NOMO-1 treated with dmso at 0.1 percent for 144 hours (cell line): ENCODE data around the gene RARRES2.

Experiments
- DNase-seq: peaks from one replicate; lab custom pipeline; 2025; ENCODE audit not compliant: unreplicated experiment; lab: John Stamatoyannopoulos, UW

The RARRES2 gene

DNA sequence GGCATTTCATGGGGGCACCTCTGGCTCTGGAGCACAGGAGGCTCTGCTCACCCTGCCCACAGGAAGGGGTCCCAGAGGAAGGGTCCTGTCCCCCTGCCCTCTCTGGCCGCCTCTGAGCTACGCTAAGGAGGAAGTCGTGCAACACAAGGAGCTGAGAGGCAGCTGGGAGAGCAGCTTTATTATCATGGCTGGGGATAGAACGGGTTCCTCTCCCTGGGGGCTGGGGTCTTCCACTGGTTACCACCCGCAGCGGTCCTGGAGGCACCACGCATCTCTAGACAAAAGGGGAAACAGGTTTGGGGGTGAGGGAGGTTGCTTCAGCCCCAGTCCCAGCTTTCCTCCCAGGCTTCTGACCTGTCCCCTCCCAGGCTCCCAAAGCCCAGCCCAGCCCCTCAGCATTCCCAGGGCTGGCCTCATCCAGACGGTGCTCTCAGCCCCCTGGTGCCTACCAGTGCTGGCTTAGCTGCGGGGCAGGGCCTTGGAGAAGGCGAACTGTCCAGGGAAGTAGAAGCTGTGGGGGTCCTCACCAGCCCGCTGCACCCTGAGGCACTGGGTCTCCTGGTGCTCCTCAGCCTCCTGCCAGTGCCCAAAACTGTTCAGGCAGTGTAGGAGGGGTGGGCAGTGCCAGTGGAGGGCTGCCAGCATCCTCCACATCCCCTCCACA is 3.1 kb downstream of the RARRES2 start:
- DNase-seq, result no peak

DNA sequence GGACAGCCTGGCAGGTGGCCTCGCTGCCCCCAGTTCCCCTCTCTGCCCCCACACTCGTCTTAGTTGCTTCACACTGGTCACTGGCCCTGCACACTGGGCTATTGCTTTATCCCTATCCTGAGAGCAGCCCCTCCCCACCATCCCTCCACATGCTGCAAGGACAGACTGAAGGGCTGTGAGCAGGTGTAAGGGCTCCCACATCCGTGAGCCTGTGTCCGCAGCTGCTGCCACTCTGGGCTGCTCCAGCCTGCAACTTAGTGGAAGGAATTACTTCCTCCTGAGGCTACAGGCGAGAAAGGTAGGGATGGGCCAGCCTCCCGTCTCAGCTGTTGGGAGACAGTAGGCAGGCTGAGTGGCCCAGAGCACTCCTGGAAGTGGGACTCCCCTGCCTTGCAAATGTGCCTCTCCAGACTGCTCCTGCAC is 3.8 kb downstream of the RARRES2 start:
- DNase-seq, result no peak

DNA sequence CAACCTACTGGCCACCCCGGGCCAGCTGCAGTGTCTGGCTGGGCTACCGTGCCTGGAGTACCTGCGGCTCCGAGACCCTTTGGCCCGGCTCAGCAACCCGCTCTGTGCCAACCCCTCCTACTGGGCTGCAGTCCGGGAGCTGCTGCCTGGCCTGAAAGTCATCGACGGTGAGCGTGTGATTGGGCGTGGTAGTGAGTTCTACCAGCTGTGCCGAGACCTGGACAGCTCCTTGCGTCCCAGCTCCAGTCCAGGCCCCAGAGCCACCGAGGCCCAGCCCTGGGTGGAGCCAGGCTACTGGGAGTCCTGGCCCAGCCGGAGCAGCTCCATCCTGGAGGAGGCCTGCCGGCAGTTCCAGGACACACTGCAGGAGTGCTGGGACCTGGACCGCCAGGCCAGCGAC is 4.2 kb downstream of the RARRES2 start:
- DNase-seq, result no peak

DNA sequence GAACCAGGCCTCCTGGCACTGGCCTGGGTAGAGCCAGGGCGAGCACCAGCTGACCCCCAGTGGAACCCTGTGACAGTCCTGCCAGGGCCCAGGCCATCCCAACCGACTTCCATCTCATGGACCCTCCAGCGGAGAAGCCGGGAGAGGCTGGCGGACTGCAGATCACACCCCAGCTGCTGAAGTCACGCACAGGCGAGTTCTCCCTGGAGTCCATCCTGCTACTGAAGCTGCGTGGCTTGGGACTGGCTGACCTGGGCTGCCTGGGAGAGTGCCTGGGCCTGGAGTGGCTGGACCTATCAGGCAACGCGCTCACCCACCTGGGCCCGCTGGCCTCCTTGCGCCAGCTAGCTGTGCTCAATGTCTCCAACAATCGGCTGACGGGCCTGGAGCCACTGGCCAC is 4.7 kb downstream of the RARRES2 start:
- no peak for DNase-seq

DNA sequence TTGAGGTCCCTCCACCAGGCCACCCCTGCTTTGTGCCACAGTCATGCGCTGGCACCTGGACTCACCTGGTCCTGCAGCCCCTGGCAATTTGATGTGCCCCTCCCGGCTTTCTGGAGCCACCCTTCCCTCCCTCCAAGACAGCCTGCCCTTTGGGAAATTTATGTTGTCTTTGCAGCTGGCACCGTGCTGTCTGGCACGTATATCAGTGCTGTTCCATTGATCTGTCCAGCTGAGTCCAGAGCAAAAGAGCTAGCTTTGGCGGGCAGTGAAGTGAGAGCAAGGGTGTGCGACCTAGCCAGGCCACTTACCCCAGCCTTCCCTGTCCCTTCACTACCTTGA is 5.7 kb downstream of the RARRES2 start:
- no peak for DNase-seq

DNA sequence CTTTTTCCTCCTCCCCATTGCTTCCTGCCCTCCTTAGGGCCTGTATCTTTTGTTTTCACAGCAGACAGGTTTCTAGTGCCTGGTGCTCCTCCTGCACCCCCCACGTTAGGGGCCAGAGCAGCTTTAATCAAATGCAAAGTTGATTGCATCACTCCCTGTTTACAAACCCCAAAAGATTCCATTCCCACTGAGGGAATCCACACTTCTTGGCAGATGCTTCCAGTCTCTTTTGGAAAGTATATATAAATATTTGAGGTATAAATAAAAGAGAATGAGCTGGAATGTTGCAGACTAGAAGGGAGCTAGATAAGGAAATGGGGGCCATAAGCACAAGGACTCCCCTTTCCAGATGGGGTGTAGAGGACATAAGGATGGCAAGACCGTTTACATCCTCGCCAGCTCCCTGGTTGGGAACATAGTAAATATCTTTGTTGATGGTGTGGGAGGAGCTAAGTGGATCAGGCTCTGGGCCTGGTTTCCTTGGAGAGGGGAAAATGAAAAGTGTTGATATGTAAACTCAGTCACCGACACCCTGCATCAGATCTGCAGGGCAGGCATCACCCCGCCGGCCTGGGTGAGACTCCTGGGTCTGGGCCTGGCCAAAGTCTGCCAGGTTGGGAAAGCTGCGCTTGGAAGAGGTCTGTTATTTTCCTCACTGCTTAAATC is 6.2 kb downstream of the RARRES2 start:
- no peak for DNase-seq

DNA sequence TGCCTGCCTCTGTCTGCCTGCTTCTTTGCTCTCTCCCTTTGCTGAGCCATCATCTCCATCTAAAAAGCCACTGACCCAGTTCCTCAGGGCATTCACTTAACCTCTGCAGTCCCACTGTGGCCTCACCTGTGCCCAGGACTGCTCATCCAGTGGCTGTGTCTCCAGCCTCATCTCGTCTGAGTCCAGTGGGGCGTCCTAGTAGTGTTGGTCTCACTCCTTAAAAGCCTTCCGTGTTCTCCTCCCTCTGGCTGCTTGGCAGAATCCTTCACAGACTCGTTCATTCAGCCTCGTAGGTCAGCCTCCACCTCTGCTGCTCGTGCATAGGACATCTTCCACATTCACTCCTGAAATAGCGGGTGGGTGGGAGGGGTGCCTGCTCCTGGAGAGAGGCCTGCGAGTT is 7.3 kb downstream of the RARRES2 start:
- no peak for DNase-seq

DNA sequence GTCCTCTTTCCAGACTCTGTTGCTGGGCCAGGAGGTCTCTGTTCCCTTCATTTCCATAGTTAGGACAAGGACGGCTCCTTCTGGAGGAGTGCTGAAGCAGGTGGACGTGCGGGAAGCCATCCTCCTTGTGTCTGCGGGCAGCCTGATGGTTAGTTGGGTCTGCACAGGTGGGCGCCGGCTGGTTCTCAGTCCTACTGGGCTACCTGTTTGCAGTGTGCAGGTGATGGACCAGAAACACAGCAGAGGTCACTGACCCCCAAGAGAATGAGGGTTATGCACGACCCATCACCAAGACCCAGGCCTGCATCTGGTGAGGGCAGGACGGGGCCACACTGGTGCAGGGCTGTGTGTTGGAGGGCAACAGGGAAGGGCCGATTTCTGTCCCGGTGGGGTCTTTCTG is 7.8 kb downstream of the RARRES2 start:
- no peak for DNase-seq

DNA sequence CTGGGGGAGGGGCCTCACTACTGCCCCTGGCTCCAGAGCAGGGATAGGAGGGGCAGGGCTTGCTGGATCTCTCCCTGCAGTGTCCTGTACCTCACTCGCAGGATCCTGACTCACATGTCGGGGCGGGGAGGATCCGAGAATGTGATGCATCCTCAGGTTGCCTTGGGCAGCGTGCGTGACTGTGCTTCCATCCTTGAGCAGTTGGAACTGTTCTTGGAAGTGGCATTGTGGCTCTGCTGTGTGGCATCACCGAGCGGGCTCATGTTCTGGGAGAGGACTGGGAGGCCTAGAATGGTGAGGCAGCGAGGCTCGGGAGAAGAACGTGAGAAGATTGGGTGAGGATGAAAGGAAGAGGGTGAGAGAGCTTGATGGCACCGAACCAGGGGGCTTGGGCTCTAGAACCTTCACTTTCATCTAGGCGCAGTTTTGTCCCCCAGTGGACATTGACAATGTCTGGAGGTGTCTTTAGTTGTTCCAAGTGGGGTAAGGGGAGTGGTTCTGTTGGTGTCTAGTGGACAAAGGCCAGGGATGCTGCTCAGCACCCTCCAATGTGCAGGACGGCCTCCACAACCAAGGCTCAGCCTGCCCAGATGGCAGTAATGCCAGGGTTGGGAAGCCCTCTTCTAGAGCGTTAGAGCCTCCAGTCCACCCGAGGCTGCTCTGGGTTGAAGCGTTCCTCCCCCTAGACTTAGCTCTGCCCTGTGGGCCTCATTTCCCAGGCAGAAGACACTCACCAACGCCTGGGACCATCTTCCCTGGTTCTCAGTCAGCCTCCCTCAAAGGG is 8.4 kb downstream of the RARRES2 start:
- no peak for DNase-seq

DNA sequence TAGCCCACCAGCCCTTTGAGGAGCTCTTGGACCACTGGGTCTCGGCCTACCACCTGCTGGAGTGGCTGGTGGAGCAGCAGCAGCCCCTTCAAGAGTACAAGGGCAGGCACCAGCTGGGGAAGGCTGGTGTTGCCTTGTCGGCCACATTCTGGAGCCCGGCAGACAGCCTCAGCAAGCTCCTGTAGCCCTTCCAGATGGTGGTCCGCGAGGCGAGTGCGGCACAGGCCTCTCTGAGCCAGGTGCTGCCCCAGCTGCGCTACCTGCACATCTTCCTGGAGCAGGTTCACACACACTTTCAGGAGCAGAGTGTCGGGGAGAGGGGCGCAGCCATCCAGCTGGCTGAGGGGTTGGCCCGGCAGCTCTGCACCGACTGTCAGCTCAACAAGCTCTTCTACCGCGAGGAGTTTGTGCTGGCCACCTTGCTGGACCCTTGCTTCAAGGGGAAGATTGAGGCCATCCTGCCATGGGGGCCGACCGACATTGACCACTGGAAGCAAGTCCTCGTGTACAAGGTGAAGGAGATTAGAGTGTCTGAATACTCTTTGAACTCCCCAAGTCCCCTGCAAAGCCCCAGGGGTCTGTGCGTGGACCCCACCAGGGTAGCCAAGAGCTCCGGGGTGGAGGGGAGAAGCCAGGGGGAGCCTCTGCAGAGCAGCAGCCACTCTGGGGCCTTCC is 11.1 kb downstream of the RARRES2 start:
- no peak for DNase-seq

DNA sequence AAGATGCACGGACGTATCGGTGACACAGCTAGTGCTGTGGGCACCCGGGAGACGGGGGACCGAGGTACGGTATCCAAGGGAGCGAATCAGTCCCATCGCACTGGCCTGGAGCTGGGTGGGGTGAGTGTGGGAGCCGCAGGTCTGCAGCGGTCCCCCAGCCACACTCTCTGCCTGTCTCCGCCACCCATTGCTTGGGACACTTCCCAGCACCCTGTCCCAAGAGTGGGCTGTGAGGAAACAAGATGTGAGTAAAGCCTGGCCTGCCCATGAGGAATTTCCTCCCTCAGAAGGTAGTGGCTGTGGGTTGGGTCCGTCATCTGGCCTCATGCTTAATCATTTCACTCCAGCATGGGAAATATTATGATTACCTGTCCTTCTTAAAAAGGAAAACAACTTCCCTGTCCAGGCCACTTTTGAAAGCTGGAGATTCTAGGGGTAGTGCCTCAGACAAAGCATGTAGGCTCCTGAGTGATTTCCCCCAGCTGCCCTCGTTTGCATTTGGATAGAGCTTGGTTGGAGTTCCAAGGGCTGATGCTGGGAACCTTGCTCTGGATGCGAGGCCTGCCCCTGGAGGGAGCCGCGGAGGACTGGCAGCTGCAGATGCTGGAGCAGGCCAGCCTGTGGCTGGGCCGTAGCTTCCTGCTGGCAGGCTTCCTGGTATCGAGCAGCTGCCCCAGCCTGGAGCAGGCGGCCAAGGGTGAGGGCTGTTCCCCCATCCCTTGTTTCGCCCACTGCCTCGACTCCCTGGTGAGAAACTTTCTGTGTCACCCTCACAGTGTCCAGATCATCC is 11.9 kb downstream of the RARRES2 start:
- DNase-seq, result no peak

DNA sequence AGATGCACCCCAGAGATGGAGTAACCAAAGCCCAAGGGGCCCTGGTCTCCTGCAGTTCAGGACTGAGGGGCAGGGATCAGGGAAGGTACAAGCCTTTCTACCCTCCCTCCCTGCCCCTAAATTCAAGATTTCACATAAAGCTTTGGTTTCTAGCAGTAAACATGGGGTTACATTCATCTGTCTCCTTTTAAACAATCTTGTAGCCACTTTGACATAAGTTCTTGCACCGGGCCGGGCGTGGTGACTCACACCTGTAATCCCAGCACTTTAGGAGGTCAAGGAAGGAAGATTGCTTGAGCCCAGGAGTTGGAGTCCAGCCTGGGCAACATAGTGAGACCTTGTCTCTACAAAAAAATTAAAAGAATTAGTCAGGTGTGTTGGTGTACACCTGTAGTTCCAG is 14.1 kb downstream of the RARRES2 start:
- DNase-seq, result no peak

DNA sequence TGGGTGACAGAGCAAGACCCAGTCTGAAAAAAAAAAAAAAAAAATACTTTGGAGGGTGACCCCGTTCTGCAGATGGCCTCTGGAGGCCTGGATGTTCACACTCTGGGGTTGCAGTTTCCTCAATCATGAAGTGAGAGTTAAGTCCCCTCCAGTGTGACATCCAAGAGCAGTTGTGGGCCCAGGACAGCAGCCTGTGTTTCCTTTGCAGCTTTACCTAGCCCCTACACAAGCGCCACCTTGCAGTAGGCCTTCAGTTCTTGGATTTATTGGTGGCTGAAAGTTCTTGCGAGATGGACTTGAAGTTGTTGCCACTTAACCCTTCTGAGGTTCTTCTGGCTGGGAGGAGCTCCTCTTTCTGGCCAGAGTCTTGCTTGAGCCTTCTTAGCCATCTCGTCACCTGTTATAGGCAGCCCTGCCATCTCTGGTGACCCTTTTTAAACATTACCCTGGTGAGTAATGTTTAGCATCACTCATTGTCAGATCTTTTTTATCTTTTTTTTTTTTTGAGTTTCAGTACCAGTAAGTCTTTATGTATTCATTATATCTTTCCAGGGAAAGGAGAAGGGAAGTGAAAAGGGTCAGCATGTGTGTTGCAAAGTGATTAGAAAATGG is 14.7 kb downstream of the RARRES2 start:
- no peak for DNase-seq

DNA sequence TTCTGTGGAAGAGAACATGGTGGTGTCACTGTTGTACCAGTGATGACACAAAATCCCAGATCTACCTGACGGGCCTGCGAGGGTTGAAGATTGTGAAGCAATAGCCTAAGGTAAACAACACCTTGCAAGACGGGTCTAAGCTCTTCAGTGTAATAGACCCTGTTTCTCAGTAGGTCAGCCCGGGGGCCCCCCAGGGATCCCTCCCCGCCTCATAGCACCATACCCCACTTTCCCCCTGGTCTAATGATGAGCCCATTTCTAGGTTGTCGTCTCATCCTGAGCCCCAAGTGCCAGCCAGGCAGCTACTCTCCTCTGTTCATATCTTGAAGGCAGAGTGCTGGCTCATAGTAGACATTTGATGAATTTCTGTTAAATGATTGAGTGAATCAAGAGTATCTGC is 15.5 kb downstream of the RARRES2 start:
- no peak for DNase-seq

DNA sequence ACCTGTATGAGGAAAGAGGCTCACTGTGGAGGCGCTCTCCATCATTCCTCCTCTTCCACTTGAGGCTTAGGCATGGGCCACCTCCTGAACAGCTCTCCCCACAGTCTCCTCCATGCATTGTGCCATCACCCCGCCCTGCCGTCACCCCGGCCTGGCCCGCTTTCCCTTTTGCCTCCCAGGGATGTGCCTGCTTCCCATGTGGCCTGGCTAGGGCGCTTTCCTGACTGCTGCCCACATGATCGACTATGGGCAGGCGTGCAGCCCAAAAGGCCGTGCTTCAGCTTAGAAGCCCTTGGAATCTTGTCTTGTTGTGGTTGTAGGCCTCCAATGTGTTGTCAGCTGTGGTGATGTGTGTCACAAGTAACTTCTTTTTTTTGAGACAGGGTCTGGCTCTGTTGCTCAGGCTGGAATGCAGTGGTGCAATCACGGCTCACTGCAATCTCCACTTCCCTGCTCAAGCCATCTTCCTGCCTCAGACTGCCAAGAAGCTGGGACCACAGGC is 16.3 kb downstream of the RARRES2 start:
- DNase-seq, result no peak

DNA sequence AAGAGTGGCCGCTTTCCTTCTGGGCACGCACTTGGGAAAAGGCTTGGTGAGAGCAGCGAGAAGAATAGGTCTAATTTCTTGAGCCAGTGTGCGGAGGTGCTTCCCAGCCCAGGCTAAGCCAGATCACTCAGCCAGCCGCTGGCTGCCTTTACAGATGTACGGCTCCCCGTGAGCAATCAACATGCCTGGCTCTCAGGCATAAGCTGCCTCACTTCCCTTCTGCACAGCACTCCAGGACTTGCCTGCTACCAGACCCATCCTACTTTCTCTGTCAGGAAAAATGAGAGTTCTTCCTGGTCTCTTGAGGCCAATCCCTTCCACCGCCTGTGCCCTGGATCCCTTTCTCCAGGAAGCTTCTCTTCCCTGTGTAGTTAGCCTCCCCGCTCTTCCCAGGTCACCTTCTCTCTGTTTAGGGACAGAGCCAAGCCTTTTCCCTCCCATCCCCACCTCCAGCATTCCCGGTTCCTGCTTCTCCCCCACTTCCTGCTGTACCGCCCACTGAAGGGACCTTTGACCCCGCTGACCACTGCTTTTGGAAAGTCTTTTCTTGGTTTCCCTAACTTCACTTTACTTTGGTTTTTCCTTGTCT is 17.0 kb downstream of the RARRES2 start:
- DNase-seq, result no peak

DNA sequence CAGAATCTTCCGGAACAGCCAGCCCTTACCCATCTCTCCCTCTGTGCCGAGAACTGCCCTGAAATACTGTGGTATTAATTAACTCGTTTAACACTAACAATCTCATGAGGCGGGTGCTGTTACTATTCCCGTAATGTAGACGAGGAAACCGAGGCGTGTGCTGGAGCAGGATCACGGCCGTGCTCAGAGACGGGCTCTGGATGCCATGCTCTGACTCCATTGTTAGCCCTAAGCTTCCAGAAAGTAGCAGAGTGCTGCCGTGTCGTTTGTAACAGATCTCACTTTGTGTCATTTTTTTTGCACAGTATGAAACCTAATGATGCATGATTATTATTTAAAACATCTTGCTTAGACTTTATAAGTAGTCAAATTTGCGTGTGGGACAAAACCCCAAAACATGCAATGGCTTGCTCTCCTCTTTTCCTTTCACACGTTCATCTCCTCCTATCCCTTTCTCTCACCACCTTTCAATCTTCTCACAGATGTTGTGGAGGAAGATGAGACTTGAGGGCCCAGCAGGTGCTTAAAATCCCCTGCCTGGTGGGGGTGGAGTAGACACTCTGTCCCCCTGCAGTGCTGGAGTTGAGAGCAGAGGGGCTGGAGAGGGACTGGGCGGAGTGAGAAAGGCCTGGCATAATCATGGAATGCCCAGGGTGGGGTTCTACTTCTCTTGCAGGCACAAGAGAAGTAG is 17.6 kb downstream of the RARRES2 start:
- no peak for DNase-seq

DNA sequence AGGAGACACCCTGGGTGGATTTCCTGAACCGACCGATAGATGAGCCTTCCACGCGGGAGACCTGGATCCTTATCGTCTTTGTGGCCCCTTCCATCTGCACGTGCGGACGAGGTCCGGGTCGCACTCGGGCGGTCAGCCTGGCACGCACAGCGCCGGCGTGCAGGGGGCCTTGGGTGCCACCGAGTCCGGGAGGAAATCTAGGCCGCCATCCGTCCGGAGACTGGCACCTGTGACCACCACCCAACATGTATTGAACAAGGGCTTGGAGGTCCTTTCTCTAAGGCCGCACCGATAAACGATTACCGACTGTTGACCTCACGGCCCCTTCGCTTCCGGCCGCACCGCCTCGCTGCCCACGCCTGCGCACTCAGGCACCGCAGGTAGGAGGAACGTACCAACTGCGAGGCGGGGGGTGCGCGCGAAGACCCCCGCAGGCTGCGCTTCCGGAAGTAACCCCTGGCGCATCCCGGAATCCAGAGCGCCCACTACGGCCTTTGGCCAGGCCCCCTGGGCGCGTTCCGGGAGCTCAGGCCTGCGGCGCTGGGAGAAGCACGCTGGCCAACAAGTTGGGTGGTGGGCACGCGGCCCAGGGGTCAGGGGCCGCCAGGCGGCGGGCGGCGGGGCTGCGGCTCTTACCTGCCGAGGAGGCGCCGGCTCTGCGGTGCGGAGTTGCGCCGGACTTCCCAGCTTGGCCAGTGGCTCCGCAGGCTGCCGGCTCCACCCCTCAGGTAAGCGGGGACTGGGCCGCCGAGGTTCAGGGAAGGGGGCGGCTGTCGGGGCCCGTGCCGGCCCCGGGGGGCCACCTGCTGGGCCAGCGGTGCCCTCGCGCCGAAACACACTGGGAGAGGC is 18.4 kb downstream of the RARRES2 start, which contains the start of the genes ACTR3C and LRRC61:
TSS of gene ACTR3C (minus strand) at position 713 of the 849 bp plus-strand sequence. CDS start 28,249 bp downstream, outside the sequence.
TSS of gene LRRC61 (plus strand) at position 523 of the 849 bp plus-strand sequence. CDS start 13,507 bp downstream, outside the sequence.
- DNase-seq, result peak; percentile 22
